SK-N-MC (cell line): ENCODE data around the gene MYPN.
"Not testable (repeated sequence)": the region's sequence is repeated elsewhere in the genome, so short reads cannot be mapped to it uniquely, and the experiment has no call there.

Experiments
- DNase-seq: peaks from one replicate; pipeline ENCODE4 v3.0.0-alpha.2; 2011; ENCODE audit warnings: low read depth, low spot score
- H3K27ac ChIP-seq: fragments of 200-600 bp; sonication (generic); 2 replicates; pipeline ENCODE4 v1.5.1; 2016; ENCODE audit warnings: mixed run types
- H3K36me3 ChIP-seq: fragments of 200-600 bp; sonication (generic); 2 replicates; pipeline ENCODE4 v1.6.1; 2017; ENCODE audit warnings: antibody characterized with exemption, low read length, mixed read lengths; ENCODE audit not compliant: insufficient read depth
- H3K4me3 ChIP-seq: fragments of 200-600 bp; sonication (generic); 2 replicates; pipeline ENCODE4 v1.5.1; 2016
- H3K9ac ChIP-seq: fragments of 200-600 bp; sonication (generic); 2 replicates; pipeline ENCODE4 v1.8.0; 2017; ENCODE audit warnings: mixed run types, mixed read lengths; ENCODE audit not compliant: insufficient read length
- H3K9me3 ChIP-seq: fragments of 200-600 bp; sonication (generic); 2 replicates; pipeline ENCODE4 v1.6.1; 2017; ENCODE audit warnings: low read depth, mild to moderate bottlenecking, antibody characterized with exemption, low read length, moderate library complexity, mixed read lengths
- EZH2 ChIP-seq: fragments of 200-600 bp; sonication (generic); IDR thresholded peaks from one replicate; pipeline ENCODE4 v1.6.1; 2017; ENCODE audit warnings: antibody characterized with exemption
- FOXP2 ChIP-seq: optimal IDR thresholded peaks from 2 replicates; pipeline ENCODE3; 2011; ENCODE audit warnings: mild to moderate bottlenecking, moderate library complexity; ENCODE audit not compliant: insufficient read depth; ENCODE audit errors: extremely low read length, control extremely low read depth
- POLR2AphosphoS5 ChIP-seq: IDR thresholded peaks from 2 replicates; pipeline ENCODE4 v1.6.1; 2012; ENCODE audit warnings: mild to moderate bottlenecking, low read depth, low read length, borderline replicate concordance

The MYPN gene

GRCh38 chr10:68153473-68154210 is 44.4 kb downstream of the MYPN start:
- DNase-seq = peak; percentile 18
- H3K27ac ChIP-seq = peak overlapping the region; percentile 89
- peak overlapping the region; percentile 60 for H3K4me3 ChIP-seq
- H3K9me3 ChIP-seq = no peaks in the 10 kb centered on the region
- TF ChIP-seq FOXP2 (peak; percentile 14), EZH2 (no peak)
- H3K9ac ChIP-seq = peak overlapping the region; percentile 23
- H3K36me3 ChIP-seq = no peaks in the 10 kb centered on the region

GRCh38 chr10:68154211-68154497 is 44.9 kb downstream of the MYPN start:
- Histone ChIP-seq H3K9me3 (no peaks in the 10 kb centered on the region), H3K36me3 (no peaks in the 10 kb centered on the region), H3K9ac (peak overlapping the region; percentile 23), H3K27ac (peak overlapping the region; percentile 89), H3K4me3 (peak overlapping the region; percentile 60)
- no peak for TF ChIP-seq EZH2
- TF ChIP-seq POLR2AphosphoS5 = no peak
- no peak for TF ChIP-seq FOXP2
- no peak for DNase-seq

GRCh38 chr10:68155615-68156210 is 46.4 kb downstream of the MYPN start:
- no peak overlapping the region for H3K9ac ChIP-seq
- H3K4me3 ChIP-seq = no peak overlapping the region
- H3K36me3 ChIP-seq = no peaks in the 10 kb centered on the region
- H3K9me3 ChIP-seq = no peaks in the 10 kb centered on the region
- DNase-seq = no peak
- TF ChIP-seq FOXP2 (no peak), EZH2 (no peak)
- H3K27ac ChIP-seq = peak overlapping the region; percentile 25; the same call in 1 of the 2 replicates

GRCh38 chr10:68156373-68157185 is 47.3 kb downstream of the MYPN start:
- no peak for TF ChIP-seq POLR2AphosphoS5
- TF ChIP-seq EZH2 = no peak
- no peak for TF ChIP-seq FOXP2
- Histone ChIP-seq H3K4me3 (no peak overlapping the region), H3K27ac (peak overlapping the region; percentile 25), H3K9ac (no peak overlapping the region), H3K36me3 (no peaks in the 10 kb centered on the region), H3K9me3 (no peaks in the 10 kb centered on the region)
- DNase-seq = peak; percentile 40

GRCh38 chr10:68157522-68157921 is 48.2 kb downstream of the MYPN start:
- not testable (repeated sequence) for H3K36me3 ChIP-seq, H3K4me3 ChIP-seq, H3K9ac ChIP-seq, H3K27ac ChIP-seq, DNase-seq, H3K9me3 ChIP-seq

- Histone ChIP-seq H3K9me3 (no peaks in the 10 kb centered on the region), H3K36me3 (no peaks in the 10 kb centered on the region), H3K4me3 (no peak overlapping the region), H3K27ac (no peak overlapping the region), H3K9ac (no peak overlapping the region)
- no peak for TF ChIP-seq POLR2AphosphoS5
- TF ChIP-seq EZH2 = no peak
- TF ChIP-seq FOXP2 = no peak
- no peak for DNase-seq
Measured at GRCh38 chr10:68158031-68158430, 48.7 kb downstream of the MYPN start.

- Histone ChIP-seq H3K4me3 (no peak overlapping the region), H3K9me3 (no peaks in the 10 kb centered on the region), H3K27ac (no peak overlapping the region), H3K9ac (no peak overlapping the region), H3K36me3 (no peaks in the 10 kb centered on the region)
- TF ChIP-seq EZH2 = no peak
- TF ChIP-seq POLR2AphosphoS5 = no peak
- TF ChIP-seq FOXP2 = no peak
- DNase-seq = no peak
Measured at GRCh38 chr10:68163735-68164134, 54.4 kb downstream of the MYPN start.

GRCh38 chr10:68165643-68166042 is 56.4 kb downstream of the MYPN start:
- no peaks in the 10 kb centered on the region for H3K36me3 ChIP-seq
- H3K9ac ChIP-seq = no peak overlapping the region
- H3K27ac ChIP-seq = no peak overlapping the region
- H3K4me3 ChIP-seq = no peak overlapping the region
- TF ChIP-seq POLR2AphosphoS5 (no peak), EZH2 (no peak), FOXP2 (no peak)
- H3K9me3 ChIP-seq = no peaks in the 10 kb centered on the region
- no peak for DNase-seq

- H3K4me3 ChIP-seq = no peak overlapping the region
- H3K27ac ChIP-seq = no peak overlapping the region
- H3K36me3 ChIP-seq = no peaks in the 10 kb centered on the region
- no peaks in the 10 kb centered on the region for H3K9me3 ChIP-seq
- H3K9ac ChIP-seq = no peak overlapping the region
- no peak for DNase-seq
- TF ChIP-seq EZH2 (no peak), POLR2AphosphoS5 (no peak)
Measured at GRCh38 chr10:68166871-68167585, 57.7 kb downstream of the MYPN start.
